Measurements from ENCODE around the gene ABT1. TPM values are rescaled to one million over a fixed set of nuclear protein-coding genes. Genes with fewer than 3 reads are reported as not detected.

The ABT1 gene
- total RNA-seq, 2 donors from 2014 or later, result 3.0 to 8.8 TPM

DNA sequence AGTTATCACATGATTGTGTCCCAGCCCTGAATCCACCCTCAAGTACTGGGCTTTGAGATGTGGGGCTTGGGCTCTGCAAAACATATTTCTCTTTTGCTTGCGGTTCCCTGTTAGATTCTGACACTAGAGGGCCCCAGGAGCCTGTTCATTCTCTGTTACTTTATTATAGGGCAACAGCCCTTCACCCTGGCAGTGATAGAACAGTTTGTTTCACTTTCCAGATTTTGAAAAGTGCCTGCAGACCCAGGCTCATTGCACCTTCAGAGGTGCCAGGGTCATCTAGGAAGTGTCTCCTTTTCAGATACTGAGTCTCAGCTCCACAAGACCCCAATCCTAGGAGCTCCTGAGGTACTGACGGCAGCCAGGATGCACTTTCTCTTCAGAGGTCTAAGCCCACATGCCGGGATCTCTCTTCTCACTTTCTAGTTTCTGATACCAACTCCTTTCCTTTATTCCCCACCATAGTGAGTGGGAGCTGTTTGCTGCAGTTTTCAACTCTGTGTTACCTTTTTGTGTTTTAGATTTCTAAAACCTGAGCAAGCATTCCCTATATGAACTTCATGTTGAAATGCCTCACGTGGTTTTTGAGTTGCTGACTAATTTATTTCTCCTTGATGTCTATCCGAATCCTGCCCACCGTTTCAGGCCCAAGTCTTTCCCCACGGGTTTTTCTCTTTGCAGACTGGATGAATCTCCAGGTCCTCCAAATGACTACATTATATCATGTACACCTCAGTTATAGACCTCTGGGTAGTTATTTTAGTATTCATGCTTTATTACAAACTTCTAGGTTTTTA is 10.9 kb downstream of the ABT1 start:
- Histone ChIP-seq H3K36me3 (replicated peaks in 1 of 2; ENCODE audit: insufficient read depth in 1 of 2, low read depth in 2 of 2) (no peaks in the 10 kb centered on the region), H3K27me3 (peaks cover 0 to 4% of the 10 kb centered on the region in 2 donors), H3K27ac (no peak overlapping the region), H3K9me3 (no peaks in the 10 kb centered on the region), H3K4me3 (no peak overlapping the region), H3K4me1 (no peaks in the 10 kb centered on the region)
- intact Hi-C loops (cut with DNase I), result loop anchor here (10.0 kb wide), 1 partner anchor 467 kb away; no protein-coding TSS in a partner anchor
- TF ChIP-seq POLR2A (IDR thresholded peaks at IDR 0.05), result no peak
- TF ChIP-seq, protein P1, sequence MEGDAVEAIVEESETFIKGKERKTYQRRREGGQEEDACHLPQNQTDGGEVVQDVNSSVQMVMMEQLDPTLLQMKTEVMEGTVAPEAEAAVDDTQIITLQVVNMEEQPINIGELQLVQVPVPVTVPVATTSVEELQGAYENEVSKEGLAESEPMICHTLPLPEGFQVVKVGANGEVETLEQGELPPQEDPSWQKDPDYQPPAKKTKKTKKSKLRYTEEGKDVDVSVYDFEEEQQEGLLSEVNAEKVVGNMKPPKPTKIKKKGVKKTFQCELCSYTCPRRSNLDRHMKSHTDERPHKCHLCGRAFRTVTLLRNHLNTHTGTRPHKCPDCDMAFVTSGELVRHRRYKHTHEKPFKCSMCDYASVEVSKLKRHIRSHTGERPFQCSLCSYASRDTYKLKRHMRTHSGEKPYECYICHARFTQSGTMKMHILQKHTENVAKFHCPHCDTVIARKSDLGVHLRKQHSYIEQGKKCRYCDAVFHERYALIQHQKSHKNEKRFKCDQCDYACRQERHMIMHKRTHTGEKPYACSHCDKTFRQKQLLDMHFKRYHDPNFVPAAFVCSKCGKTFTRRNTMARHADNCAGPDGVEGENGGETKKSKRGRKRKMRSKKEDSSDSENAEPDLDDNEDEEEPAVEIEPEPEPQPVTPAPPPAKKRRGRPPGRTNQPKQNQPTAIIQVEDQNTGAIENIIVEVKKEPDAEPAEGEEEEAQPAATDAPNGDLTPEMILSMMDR (IDR thresholded peaks at IDR 0.05), result peak; percentile 39 to 72 (median 58)
- peak; percentile 46 to 65 (median 52) for DNase-seq
- peak; percentile 75 for ATAC-seq
- WGBS, 2 donors, result 42 to 45% methylated on average over 7 of the region's 7 CpGs

DNA sequence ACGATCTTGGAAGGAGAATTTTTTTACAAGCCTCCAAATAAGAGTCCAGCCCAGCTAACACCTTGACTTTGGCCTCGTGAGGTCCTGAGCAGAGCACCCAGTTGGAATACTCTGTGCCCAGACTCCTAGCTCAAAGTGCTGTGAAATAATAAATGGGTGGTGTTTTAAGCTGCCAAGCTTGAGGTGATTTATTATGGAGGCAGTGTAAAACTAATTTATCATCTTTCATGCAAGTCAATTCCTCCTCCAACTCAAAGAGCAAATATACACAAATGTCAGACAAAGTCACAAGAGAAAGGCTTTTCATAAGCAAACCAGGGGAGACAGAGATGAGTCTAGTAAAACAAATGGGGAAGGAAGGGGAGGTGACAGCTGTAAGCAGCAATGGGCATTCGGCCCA is 12.7 kb downstream of the ABT1 start:
- Histone ChIP-seq H3K4me3 (no peak overlapping the region), H3K4me1 (peaks cover 11% of the 10 kb centered on the region), H3K9me3 (no peaks in the 10 kb centered on the region), H3K27ac (no peak overlapping the region), H3K36me3 (replicated peaks in 1 of 2; ENCODE audit: insufficient read depth in 1 of 2, low read depth in 2 of 2) (no peaks in the 10 kb centered on the region), H3K27me3 (peaks cover 0 to 13% of the 10 kb centered on the region in 2 donors)
- no peak for TF ChIP-seq POLR2A (IDR thresholded peaks at IDR 0.05)
- TF ChIP-seq, protein P1 (IDR thresholded peaks at IDR 0.05), result no peak
- DNase-seq (no peak), ATAC-seq (no peak)
- intact Hi-C loops (cut with DNase I), result loop anchor here (10.0 kb wide), 1 partner anchor 465 kb away; no protein-coding TSS in a partner anchor
- 55 to 56% methylated on average over 3 of the region's 3 CpGs for WGBS, 2 donors

DNA sequence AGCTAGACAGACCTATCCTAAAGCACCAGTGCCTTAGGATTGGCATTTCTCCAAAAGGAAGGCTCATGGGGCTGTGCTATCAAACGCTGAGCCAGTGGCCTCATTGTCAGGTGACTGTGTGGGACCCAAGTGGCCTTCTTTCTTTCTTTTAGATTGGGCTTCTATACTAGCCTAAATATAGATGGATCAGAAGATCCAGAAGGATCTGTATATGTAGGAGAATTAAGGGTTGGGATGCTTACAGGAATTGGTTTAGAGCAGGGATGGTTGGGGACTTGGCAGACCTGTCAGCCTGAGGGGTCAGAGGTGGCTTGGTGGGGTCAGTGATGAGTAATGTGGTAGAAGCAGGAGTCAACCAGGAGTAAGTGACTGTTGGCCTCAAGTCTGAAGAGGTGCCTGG is 14.8 kb downstream of the ABT1 start:
- peaks cover 12% of the 10 kb centered on the region for H3K4me1 ChIP-seq
- H3K27ac ChIP-seq, result no peak overlapping the region
- 39 to 47% methylated on average over 1 of the region's 1 CpG for WGBS, 2 donors
- peaks cover 0 to 13% of the 10 kb centered on the region in 2 donors for H3K27me3 ChIP-seq
- H3K9me3 ChIP-seq, result no peaks in the 10 kb centered on the region
- no peak overlapping the region for H3K4me3 ChIP-seq
- ATAC-seq (no peak), DNase-seq (no peak)
- intact Hi-C loops (cut with DNase I), result no loop called here
- no peaks in the 10 kb centered on the region for H3K36me3 ChIP-seq (replicated peaks in 1 of 2; ENCODE audit: insufficient read depth in 1 of 2, low read depth in 2 of 2)
- no peak for TF ChIP-seq POLR2A (IDR thresholded peaks at IDR 0.05)
- TF ChIP-seq, protein P1 (IDR thresholded peaks at IDR 0.05), result no peak

DNA sequence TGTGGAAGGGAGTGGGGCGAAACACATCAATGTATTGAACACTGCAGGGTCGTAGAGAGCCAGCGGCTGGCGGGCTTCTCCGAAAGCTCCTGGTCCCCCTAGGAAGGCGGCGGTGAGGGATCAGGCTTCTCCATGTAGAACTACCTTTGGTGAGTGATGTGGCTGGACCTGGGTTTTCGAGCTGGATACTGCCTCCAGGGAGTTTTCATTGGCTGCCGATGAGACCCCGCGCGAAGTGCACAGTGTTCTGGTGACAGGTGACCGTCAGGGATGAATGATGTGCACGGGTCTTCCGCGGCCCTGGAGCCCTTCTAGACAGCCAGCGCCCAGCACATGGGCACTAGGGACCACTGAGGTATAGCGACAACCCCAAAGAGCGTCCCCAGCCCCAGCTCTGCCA is 16.4 kb downstream of the ABT1 start:
- 48 to 53% methylated on average over 12 to 19 of the region's 19 CpGs for WGBS, 2 donors
- no peak for TF ChIP-seq POLR2A (IDR thresholded peaks at IDR 0.05)
- TF ChIP-seq, protein P1 (IDR thresholded peaks at IDR 0.05), result no peak
- H3K4me1 ChIP-seq, result peaks cover 12% of the 10 kb centered on the region
- H3K36me3 ChIP-seq (replicated peaks in 1 of 2; ENCODE audit: insufficient read depth in 1 of 2, low read depth in 2 of 2), result no peaks in the 10 kb centered on the region
- no peak overlapping the region for H3K27ac ChIP-seq
- H3K4me3 ChIP-seq, result no peak overlapping the region
- ATAC-seq, result no peak
- intact Hi-C loops (cut with DNase I), result no loop called here
- DNase-seq, result no peak
- no peaks in the 10 kb centered on the region for H3K9me3 ChIP-seq
- peaks cover 0 to 13% of the 10 kb centered on the region in 2 donors for H3K27me3 ChIP-seq
